ENCODE measurements around the gene KRTAP2-2.

KRTAP2-2 gene

DNA sequence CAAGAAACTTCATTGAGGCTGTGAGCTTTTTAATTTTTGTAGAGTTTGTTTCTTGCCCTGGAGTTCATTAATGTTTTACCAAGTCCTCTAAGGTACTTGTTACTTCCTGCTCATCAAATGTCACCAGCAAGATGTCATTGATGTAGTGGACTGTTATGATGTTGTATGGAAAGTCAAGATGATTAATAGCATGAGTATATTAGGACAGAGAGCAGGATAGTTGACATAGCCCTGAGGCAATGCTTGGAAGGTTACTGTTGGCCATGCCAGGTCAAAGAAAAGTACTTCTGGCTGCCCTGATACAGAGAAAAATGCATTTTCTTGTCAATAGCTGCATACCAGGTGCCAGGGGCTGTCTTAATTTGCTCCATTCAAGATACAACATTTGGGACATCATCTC lies 34.7 kb downstream of the KRTAP2-2 start:
- DNase-seq (ENCODE audit: low spot score): no peak

DNA sequence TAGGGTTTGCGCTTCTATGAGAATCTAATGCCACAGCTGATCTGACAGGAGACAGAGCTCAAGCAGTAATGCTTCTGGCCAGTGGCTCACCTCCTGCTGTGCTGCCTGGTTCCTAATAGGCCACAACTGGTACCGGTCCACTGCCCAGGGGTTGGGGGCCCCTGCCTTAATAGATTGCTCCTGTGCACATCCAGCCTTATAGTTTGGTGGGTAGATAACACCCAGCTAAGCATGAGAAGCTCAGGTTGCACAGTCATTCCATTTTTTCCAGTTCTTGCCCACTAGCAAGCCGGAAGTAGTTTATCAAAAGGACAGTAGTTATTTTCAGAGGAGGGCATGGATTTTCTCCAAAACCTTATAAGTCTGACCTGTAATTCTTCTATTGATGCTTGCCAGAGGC lies 35.6 kb downstream of the KRTAP2-2 start:
- DNase-seq (ENCODE audit: low spot score): no peak

DNA sequence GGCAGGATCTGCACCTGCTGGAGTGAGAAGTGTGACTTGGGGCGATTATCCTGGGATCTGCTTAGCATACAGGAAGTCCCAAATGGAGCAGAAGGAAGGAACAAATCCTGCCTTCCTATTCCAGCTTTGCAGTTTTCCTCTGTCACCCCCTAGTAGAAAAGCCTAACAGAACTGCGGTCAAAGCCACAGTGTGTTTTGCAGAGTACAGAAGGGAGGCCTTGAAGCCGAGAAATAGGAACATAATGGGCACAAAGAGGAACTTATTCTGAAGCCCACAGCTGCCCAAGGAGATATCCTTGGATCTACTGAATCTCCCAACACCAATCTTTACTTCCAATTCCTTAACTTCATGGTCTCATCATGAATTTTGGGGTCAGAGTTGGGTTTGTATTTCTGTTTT lies 36.5 kb downstream of the KRTAP2-2 start:
- no peak for DNase-seq (ENCODE audit: low spot score)

DNA sequence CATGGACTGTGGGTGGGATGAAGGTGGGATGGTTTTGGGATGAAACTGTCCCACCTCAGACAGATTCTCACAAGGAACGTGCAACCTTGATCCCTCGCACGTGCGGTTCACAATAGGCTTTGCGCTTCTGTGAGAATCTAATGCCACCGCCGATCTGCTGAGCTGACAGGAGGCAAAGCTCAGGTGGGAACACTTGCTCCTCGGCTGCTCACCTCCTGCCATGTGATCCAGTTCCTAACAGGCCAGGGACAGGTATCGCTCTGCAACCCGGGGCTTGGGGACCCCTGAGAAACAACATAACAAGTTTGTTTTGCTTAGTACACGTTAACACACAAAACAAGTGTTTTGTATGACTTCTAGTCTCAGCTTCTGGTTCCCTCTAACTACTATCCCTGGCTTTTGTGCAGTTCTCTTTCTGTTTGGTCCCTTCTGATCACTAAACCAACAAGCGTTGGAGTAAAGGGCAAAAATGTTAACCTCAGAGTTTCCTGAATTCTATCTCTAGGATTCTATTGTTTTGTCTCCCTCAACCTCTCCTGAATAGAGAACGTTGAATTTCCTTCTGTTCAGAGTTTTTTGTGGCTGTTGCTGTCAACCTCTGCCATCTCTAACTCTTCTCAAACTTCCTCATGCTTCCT lies 38.3 kb downstream of the KRTAP2-2 start:
- no peak for DNase-seq (ENCODE audit: low spot score)

DNA sequence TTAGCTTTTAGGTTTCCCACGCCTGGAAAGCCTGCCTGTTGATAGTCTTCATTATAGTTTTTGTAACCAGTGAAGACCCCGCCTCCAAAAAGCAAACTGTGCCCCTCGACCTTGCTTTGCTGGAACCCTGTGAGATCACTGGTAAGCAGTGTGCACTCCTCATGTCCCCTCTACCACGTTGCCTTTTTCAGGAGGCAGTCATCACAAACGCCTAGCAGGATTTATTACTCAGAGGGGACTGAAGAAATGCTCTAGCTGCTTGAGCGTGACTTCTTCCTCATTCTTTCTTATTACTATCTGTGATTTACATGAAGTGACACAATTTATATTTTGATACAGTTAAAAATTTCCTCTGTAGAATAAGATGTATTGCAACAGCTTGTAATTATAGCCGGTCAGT lies 39.6 kb downstream of the KRTAP2-2 start:
- DNase-seq (ENCODE audit: low spot score): no peak

DNA sequence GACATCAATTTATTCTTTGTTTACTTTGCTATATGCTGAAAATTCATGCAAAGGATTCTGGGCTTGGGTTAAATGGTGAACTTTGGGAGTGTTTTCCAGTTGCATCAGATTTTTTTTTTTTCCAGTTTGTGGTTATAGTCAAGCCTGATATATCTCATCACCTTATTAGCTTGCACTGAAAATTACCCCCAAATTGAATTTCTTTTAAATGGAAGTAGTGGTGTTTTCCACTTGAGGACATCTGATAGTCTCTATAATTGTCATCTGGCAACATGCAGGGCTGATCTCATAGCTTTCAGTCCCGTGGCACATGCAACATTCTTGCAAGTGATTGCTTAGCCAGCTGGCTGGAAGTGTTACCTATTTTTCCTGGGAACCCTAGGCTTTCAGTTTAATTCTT lies 41.4 kb downstream of the KRTAP2-2 start:
- DNase-seq (ENCODE audit: low spot score): no peak

DNA sequence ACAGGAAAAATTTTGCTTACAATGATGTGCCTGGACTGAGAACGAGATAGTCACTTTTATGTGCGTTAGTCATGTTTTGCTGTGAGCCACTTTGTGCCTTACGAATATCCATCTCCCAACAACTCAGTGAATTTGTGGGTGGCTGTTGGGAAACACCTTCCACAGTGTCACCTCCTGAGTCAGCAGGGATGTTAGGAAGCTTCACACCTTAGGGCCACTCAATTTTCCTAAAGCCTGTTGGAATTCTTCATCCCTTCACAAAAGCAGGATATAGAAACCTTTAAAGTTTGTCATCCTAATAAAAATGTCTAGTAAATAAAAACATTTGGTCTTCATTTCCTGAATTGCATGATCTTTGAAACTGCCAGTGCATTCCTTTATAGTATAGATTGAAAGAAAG lies 41.8 kb downstream of the KRTAP2-2 start:
- no peak for DNase-seq (ENCODE audit: low spot score)

DNA sequence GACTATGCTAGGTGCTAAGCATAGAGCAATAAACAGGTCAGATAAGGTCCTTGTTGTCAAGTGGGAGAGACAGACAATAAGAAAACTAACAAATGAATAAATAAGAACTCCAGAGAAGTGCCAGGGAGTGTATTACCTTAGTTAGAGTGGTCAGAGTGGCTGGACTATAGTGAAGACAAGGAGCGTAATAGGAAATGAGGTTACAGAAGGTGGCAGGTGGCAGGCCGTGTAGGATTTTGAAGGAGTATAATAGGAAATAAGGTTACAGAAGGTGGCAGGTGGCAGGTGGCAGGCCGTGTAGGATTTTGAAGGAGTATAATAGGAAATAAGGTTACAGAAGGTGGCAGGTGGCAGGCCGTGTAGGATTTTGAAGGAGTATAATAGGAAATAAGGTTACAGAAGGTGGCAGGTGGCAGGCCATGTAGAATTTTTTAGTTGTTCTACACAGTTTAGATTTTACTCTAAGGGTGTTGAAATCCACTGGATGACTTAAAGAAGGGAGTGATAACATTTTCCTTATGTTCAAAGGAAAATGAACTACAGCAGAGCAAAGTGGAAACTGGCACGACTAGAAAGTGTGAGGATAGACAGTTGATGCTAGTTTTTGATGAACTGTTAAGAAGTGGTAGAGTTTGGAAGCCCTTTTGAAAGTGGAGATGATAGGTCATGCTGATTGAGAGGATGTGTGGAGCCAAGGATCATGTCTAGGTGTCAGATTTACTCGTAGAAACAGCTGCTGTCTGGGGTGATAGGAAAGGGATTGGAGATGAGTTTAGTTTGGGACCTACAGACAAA lies 42.5 kb downstream of the KRTAP2-2 start:
- no peak for DNase-seq (ENCODE audit: low spot score)

DNA sequence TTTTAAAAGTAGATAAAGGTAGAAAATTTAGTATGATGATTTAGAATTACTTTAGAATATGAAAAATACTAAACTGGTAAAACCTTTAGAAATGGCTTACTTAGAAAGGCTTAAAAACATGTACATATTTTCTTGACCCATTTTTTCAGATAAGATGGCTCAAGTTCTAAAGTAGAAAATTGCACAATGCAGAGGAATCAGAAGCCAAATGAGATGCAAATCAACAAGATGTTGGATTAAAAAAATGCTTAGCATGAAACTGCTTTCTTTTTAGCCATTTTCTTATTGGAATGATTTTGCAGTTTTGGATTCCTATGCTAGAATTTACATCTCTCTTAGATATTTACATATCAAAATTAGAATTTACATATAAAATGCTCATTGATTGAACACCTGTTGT lies 44.6 kb downstream of the KRTAP2-2 start:
- no peak for DNase-seq (ENCODE audit: low spot score)

DNA sequence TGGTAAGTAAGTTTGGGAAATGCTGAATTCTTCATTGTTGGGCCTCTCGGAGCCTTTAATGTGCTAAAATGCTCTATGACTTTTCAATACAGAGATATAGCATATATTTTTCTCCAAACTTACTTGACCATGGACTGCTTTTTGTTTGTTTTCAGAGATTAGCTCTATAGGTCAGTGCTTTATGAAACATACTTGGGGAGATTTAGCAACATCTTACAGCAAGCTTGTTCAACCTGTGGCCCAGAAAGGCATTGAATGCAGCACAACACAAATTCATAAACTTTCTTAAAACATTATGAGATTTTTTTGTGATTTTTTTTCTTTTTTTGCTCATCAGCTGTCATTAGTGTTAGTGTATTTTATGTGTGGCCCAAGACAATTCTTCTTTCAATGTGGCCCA lies 45.1 kb downstream of the KRTAP2-2 start:
- no peak for DNase-seq (ENCODE audit: low spot score)

DNA sequence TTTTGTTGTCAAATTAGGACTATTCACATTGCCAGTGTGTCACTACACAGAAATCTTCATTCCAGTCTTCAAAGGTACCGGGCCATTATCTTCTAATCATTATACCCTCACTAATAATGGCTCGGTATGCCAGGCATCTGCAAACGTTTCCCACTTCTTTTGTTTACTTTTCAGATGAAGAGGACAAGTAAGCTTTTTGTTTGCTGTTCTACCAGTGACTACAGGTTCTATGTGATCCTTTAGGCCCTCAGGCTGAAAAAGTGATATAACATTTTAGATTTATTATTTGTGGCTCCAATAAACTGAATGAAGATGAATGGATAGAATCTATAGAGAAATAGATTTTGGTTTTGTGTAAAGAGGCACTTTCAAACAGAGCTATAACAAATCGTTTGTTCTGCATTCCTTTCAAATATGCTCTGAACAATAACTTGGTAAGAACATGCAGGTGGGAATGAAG lies 45.7 kb downstream of the KRTAP2-2 start:
- no peak for DNase-seq (ENCODE audit: low spot score)

DNA sequence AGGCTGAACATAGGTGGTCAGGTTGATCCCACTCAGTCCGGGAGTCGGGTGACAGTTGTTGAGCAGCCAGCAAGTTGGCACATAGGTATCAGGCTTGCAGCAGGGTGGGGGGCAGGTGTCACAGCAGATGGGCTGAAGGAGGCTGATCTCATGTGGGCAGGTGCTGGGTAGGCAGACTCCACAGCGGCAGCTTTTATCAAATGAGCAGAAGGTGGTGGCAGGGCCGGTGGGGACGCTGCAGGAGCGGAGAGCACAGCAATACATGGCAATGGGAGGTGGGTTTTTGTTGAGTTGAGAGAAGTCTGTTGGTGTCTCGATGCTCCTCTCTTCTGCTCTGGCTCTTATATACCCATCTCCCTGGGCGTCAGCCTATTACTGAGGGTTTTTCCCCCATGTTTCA lies 46.2 kb downstream of the KRTAP2-2 start, which contains the start of gene KRTAP3-1:
KRTAP3-1 (minus strand) TSS at position 318 of the 400 bp plus-strand sequence; CDS start at position 264, 54 bp downstream.
- DNase-seq (ENCODE audit: low spot score): no peak

Measured in activated CD4-positive, alpha-beta T cell treated with anti-CD3 and anti-CD28 coated beads, Interleukin-2, Interleukin-4, amounts not matched to agents 100 ng/mL and 50 ng/mL, durations not matched to agents 16 hours and 8 hours (primary cell).